GM23338 (cell line): Measurements from ENCODE around the gene ARCN1. TPM values are rescaled to one million over a fixed set of nuclear protein-coding genes. Genes with fewer than 3 reads are reported as not detected.

ENCODE experiments used
- ATAC-seq: fragments of 200-7000 bp; cut with Tn5 transposase; 3 replicates; pipeline ENCODE4 v1.9.1; 2020
- DNase-seq: peaks from one replicate; pipeline ENCODE4 v3.0.0-alpha.2; 2015; ENCODE audit warnings: low spot score
- H2AFZ ChIP-seq: fragments of 200-600 bp; sonication (generic); 2 replicates; pipeline ENCODE4 v1.8.0; 2016; ENCODE audit warnings: antibody characterized with exemption, mild to moderate bottlenecking, moderate library complexity
- H3F3A ChIP-seq: fragments of 200-600 bp; sonication (generic); replicated peaks from 2 replicates; pipeline ENCODE4 v1.8.0; 2017; ENCODE audit warnings: antibody characterized with exemption, mixed run types, low read depth
- H3K27ac ChIP-seq: fragments of 200-600 bp; sonication (generic); 2 replicates; pipeline ENCODE4 v1.6.1; 2016; ENCODE audit warnings: low read depth
- H3K27me3 ChIP-seq: fragments of 200-600 bp; sonication (generic); 2 replicates; pipeline ENCODE4 v1.8.0; 2016; ENCODE audit warnings: mild to moderate bottlenecking, mixed run types, moderate library complexity; ENCODE audit not compliant: insufficient read depth
- H3K36me3 ChIP-seq: fragments of 200-600 bp; sonication (generic); 2 replicates; pipeline ENCODE4 v1.8.0; 2016; ENCODE audit warnings: mild to moderate bottlenecking; ENCODE audit not compliant: insufficient read depth
- H3K4me1 ChIP-seq: fragments of 200-600 bp; sonication (generic); 2 replicates; pipeline ENCODE4 v1.8.0; 2016; ENCODE audit warnings: mild to moderate bottlenecking, moderate library complexity; ENCODE audit not compliant: insufficient read depth
- H3K4me2 ChIP-seq: fragments of 200-600 bp; sonication (generic); 2 replicates; pipeline ENCODE4 v1.7.1; 2017; ENCODE audit warnings: mixed run types
- H3K4me3 ChIP-seq: fragments of 200-600 bp; sonication (generic); 2 replicates; pipeline ENCODE4 v1.6.1; 2016; ENCODE audit warnings: mixed run types
- H3K79me2 ChIP-seq: fragments of 200-600 bp; sonication (generic); replicated peaks from 2 replicates; pipeline ENCODE4 v1.8.0; 2017; ENCODE audit warnings: mild to moderate bottlenecking; ENCODE audit not compliant: insufficient read depth
- H3K9me2 ChIP-seq: fragments of 200-600 bp; sonication (generic); 2 replicates; pipeline ENCODE4 v1.8.0; 2017; ENCODE audit not compliant: insufficient read depth
- H4K20me1 ChIP-seq: fragments of 200-600 bp; sonication (generic); replicated peaks from 2 replicates; pipeline ENCODE4 v1.8.0; 2017; ENCODE audit warnings: mild to moderate bottlenecking; ENCODE audit not compliant: insufficient read depth
- H3K27ac Mint-ChIP-seq: 2 replicates; pipeline ENCODE4 v1.8.0; 2020; ENCODE audit warnings: inconsistent platforms, mild to moderate bottlenecking, moderate library complexity, mixed read lengths
- H3K27me3 Mint-ChIP-seq: 3 replicates; pipeline ENCODE4 v1.8.0; 2022; ENCODE audit warnings: low read depth, mild to moderate bottlenecking, moderate library complexity, mixed read lengths, inconsistent platforms; ENCODE audit not compliant: insufficient read depth, poor library complexity
- H3K36me3 Mint-ChIP-seq: 3 replicates; pipeline ENCODE4 v1.8.0; 2021; ENCODE audit warnings: low read depth, mild to moderate bottlenecking, inconsistent platforms, moderate library complexity, mixed read lengths
- H3K4me1 Mint-ChIP-seq: 3 replicates; pipeline ENCODE4 v1.8.0; 2020; ENCODE audit warnings: mild to moderate bottlenecking, inconsistent platforms, mixed read lengths
- H3K4me3 Mint-ChIP-seq: 3 replicates; pipeline ENCODE4 v1.8.0; 2021; ENCODE audit warnings: moderate library complexity, mild to moderate bottlenecking, inconsistent platforms, mixed read lengths
- H3K9me3 Mint-ChIP-seq: 3 replicates; pipeline ENCODE4 v1.8.0; 2020; ENCODE audit warnings: moderate library complexity, mild to moderate bottlenecking, inconsistent platforms, mixed read lengths
- CREB1 ChIP-seq: fragments of 250-450 bp; sonication (Bioruptor Pico); IDR thresholded peaks from 2 replicates; pipeline ENCODE4 v1.5.0; 2020; ENCODE audit warnings: low read depth, mild to moderate bottlenecking, moderate library complexity
- CTCF ChIP-seq, 2 experiments: fragments of 200-600 bp in 1 of 2; sonication (generic) in 1 of 2; conservative IDR thresholded peaks; 2 replicates each; pipeline versions ENCODE4 v1.5.1 to v1.6.1; 2016 to 2017; ENCODE audit warnings: antibody characterized with exemption in 2 of 2, low read depth in 2 of 2, mild to moderate bottlenecking in 2 of 2, moderate library complexity in 1 of 2
- ETS1 ChIP-seq: IDR thresholded peaks from 2 replicates; pipeline ENCODE4 v1.6.1; 2016; ENCODE audit warnings: antibody characterized with exemption
- EZH2 ChIP-seq: fragments of 200-600 bp; sonication (generic); IDR thresholded peaks from one replicate; pipeline ENCODE4 v1.8.0; 2017; ENCODE audit warnings: antibody characterized with exemption, mild to moderate bottlenecking, low read depth; ENCODE audit not compliant: unreplicated experiment
- EZH2phosphoT487 ChIP-seq: fragments of 200-600 bp; sonication (generic); IDR thresholded peaks from one replicate; pipeline ENCODE4 v1.8.1; 2018; ENCODE audit warnings: antibody characterized with exemption; ENCODE audit not compliant: unreplicated experiment
- JUNB ChIP-seq: IDR thresholded peaks from one replicate; pipeline ENCODE4 v1.6.1; 2016; ENCODE audit warnings: antibody characterized with exemption; ENCODE audit not compliant: unreplicated experiment
- NANOG ChIP-seq: IDR thresholded peaks from 2 replicates; pipeline ENCODE4 v1.6.1; 2016; ENCODE audit warnings: antibody characterized with exemption, borderline replicate concordance
- POLR2AphosphoS5 ChIP-seq: IDR thresholded peaks from 2 replicates; pipeline ENCODE4 v1.6.1; 2016; ENCODE audit warnings: antibody characterized with exemption, low read depth
- REST ChIP-seq: IDR thresholded peaks from one replicate; pipeline ENCODE4 v1.6.1; 2018; ENCODE audit warnings: antibody characterized with exemption; ENCODE audit not compliant: unreplicated experiment
- ZNF114 ChIP-seq: fragments of 250-450 bp; sonication (Bioruptor Pico); IDR thresholded peaks from 2 replicates; pipeline ENCODE4 v1.5.0; 2020; ENCODE audit warnings: mild to moderate bottlenecking, moderate library complexity
- ZNF331 ChIP-seq: fragments of 250-450 bp; sonication (Bioruptor Pico); IDR thresholded peaks from 2 replicates; pipeline ENCODE4 v1.5.0; 2020; ENCODE audit warnings: low read depth, mild to moderate bottlenecking, moderate library complexity
- polyA plus RNA-seq: library from polyadenylated mRNA; unstranded; fragments of >200 nt; fragmentation: Nextera tagmentation; extraction: Ambion mirVana; gene quantifications from 2 replicates; pipeline ENCODE4 v1.2.1, GENCODE V29; 2016
- total RNA-seq: library from RNA; depleted of rRNA; stranded (reverse); fragments of >200 nt; shearing (Covaris generic); gene quantifications from 2 replicates; pipeline ENCODE4 v1.2.3, GENCODE V29; 2014

The ARCN1 gene
- total and polyA plus RNA-seq, 2 experiments from 2014 or later = 79.9 to 106 TPM

GRCh38 chr11:118640332-118641154 is 68.3 kb downstream of the ARCN1 start:
- peaks cover 7% of the 10 kb centered on the region for H3K27me3 Mint-ChIP-seq
- no peak overlapping the region for H2AFZ ChIP-seq
- H3K4me3 ChIP-seq = no peak overlapping the region
- H3K9me2 ChIP-seq = no peaks in the 10 kb centered on the region
- peaks cover 22% of the 10 kb centered on the region for H4K20me1 ChIP-seq
- no peak overlapping the region for H3K27ac Mint-ChIP-seq
- H3F3A ChIP-seq = peaks cover 13% of the 10 kb centered on the region
- H3K4me1 Mint-ChIP-seq = peaks cover 9% of the 10 kb centered on the region
- H3K36me3 Mint-ChIP-seq = peaks cover 39% of the 10 kb centered on the region
- no peaks in the 10 kb centered on the region for H3K27me3 ChIP-seq
- no peak overlapping the region for H3K4me2 ChIP-seq
- TF ChIP-seq JUNB (no peak), CTCF (conservative IDR thresholded peaks at IDR 0.05; ENCODE audit: low read depth in 2 of 2) (peak in 1 of 2 experiments; percentile 46; a peak in 2 of 4 replicates), REST (no peak), POLR2AphosphoS5 (no peak), CREB1 (no peak)
- H3K27ac ChIP-seq = no peak overlapping the region
- DNase-seq (peak; percentile 11), ATAC-seq (peak; percentile 19; the same call in 2 of the 3 replicates)
- H3K36me3 ChIP-seq = peaks cover 17% of the 10 kb centered on the region
- no peak overlapping the region for H3K4me3 Mint-ChIP-seq
- H3K4me1 ChIP-seq = peaks cover 13% of the 10 kb centered on the region
- no peaks in the 10 kb centered on the region for H3K9me3 Mint-ChIP-seq
- H3K79me2 ChIP-seq = 0 out of 2 replicates have a peak, but pooled peaks cover 3% of the 10 kb centered on the region

GRCh38 chr11:118641397-118642019 is 69.3 kb downstream of the ARCN1 start:
- no peak overlapping the region for H3K4me3 ChIP-seq
- H3K27ac Mint-ChIP-seq = no peak overlapping the region
- DNase-seq (no peak), ATAC-seq (no peak)
- H3K36me3 Mint-ChIP-seq = peaks cover 40% of the 10 kb centered on the region
- no peak overlapping the region for H3K27ac ChIP-seq
- no peak overlapping the region for H3K4me2 ChIP-seq
- no peaks in the 10 kb centered on the region for H3K79me2 ChIP-seq
- no peak overlapping the region for H2AFZ ChIP-seq
- no peaks in the 10 kb centered on the region for H3K27me3 ChIP-seq
- no peaks in the 10 kb centered on the region for H3K27me3 Mint-ChIP-seq
- H3K4me1 Mint-ChIP-seq = no peaks in the 10 kb centered on the region; the same call in 1 of the 3 replicates
- peaks cover 21% of the 10 kb centered on the region for H4K20me1 ChIP-seq
- peaks cover 20% of the 10 kb centered on the region for H3K36me3 ChIP-seq
- H3K9me2 ChIP-seq = no peaks in the 10 kb centered on the region
- H3F3A ChIP-seq = peaks cover 3% of the 10 kb centered on the region; the same call in 1 of the 2 replicates
- H3K9me3 Mint-ChIP-seq = no peaks in the 10 kb centered on the region
- no peak overlapping the region for H3K4me3 Mint-ChIP-seq
- peaks cover 3% of the 10 kb centered on the region; the same call in 1 of the 2 replicates for H3K4me1 ChIP-seq
- TF ChIP-seq ZNF114 (CRISPR knock-in tag) = no peak
- TF ChIP-seq EZH2 = no peak
- TF ChIP-seq ETS1 = no peak
- TF ChIP-seq ZNF331 (CRISPR knock-in tag) = no peak
- TF ChIP-seq NANOG = no peak
- no peak for TF ChIP-seq CTCF (conservative IDR thresholded peaks at IDR 0.05; ENCODE audit: low read depth in 2 of 2)
- TF ChIP-seq EZH2phosphoT487 = no peak
- no peak for TF ChIP-seq JUNB
